GM12878 (cell line): ENCODE measurements around the gene CXCR6. TPM values are rescaled to one million over a fixed set of nuclear protein-coding genes. Genes with fewer than 3 reads are reported as not detected.

Experiments used
- ATAC-seq: fragments of 200-7000 bp; cut with Tn5 transposase; 3 replicates; pipeline ENCODE4 v1.9.1; 2020; ENCODE audit warnings: mild to moderate bottlenecking, moderate library complexity
- BruUV-seq: library from RNA; stranded (reverse); fragments of 400-500 nt; replicated peaks from 2 replicates; lab custom pipeline; 2021; lab: Mats Ljungman, UMichigan
- CTCF ChIA-PET: fragments of 300-600 bp; sonication (Branson Sonifier 250); formaldehyde crosslinking; extraction: SDS; loops from one replicate; lab custom pipeline; 2021; ENCODE audit warnings: inconsistent platforms; lab: Yijun Ruan, JAX
- POLR2A ChIA-PET: fragments of 350-600 bp; formaldehyde crosslinking; extraction: SDS; loops from one replicate; lab custom pipeline; 2021; ENCODE audit warnings: inconsistent platforms; lab: Charles Lee
- RAD21 ChIA-PET: fragments of 300-600 bp; sonication (Branson Sonifier 250); formaldehyde crosslinking; loops from one replicate; lab custom pipeline; 2023; ENCODE audit warnings: antibody characterized with exemption; ENCODE audit not compliant: unreplicated experiment; lab: Charles Lee
- SMC1A ChIA-PET: fragments of 300-600 bp; sonication (Branson Sonifier 250); formaldehyde crosslinking; loops from one replicate; lab custom pipeline; 2023; ENCODE audit not compliant: unreplicated experiment, uncharacterized antibody; lab: Charles Lee
- DNase-seq: peaks from one replicate; pipeline ENCODE4 v3.0.0-alpha.2; 2011; ENCODE audit warnings: low read depth, low spot score
- FAIRE-seq: peaks from 3 replicates; lab custom pipeline; 2011; peaks lifted over from hg19 to GRCh38; lab: Jason Lieb, UNC
- H2AFZ ChIP-seq: 2 replicates; pipeline ENCODE4 v1.6.0; 2011; ENCODE audit warnings: low read depth, low read length, control low read depth; ENCODE audit not compliant: control insufficient read depth
- H3K27ac ChIP-seq: 2 replicates; pipeline ENCODE4 v1.5.1; 2011; ENCODE audit warnings: control low read depth; ENCODE audit not compliant: control insufficient read depth, insufficient read depth
- H3K27me3 ChIP-seq, 2 experiments: replicated peaks in 1 of 2; 2 replicates each; pipeline versions ENCODE4 v1.6.0 to v1.6.1; 2011; ENCODE audit warnings: low read length in 1 of 2; ENCODE audit not compliant: control insufficient read depth in 2 of 2, insufficient read depth in 2 of 2
- H3K36me3 ChIP-seq, 2 experiments: 2 replicates each; pipeline ENCODE4 v1.5.1; 2011; ENCODE audit warnings: low read length in 1 of 2; ENCODE audit not compliant: control insufficient read depth in 2 of 2, insufficient read depth in 2 of 2
- H3K4me1 ChIP-seq: 2 replicates; pipeline ENCODE4 v1.6.1; 2011; ENCODE audit warnings: mild to moderate bottlenecking, low read length, moderate library complexity, mixed read lengths; ENCODE audit not compliant: control insufficient read depth, insufficient read depth
- H3K4me2 ChIP-seq: 2 replicates; pipeline ENCODE4 v1.6.0; 2011; ENCODE audit warnings: control low read depth; ENCODE audit not compliant: control insufficient read depth, insufficient read depth
- H3K4me3 ChIP-seq: fragments of 200-600 bp; sonication (generic); 2 replicates; pipeline ENCODE4 v1.5.1; 2016
- H3K79me2 ChIP-seq: 2 replicates; pipeline ENCODE4 v1.6.0; 2011; ENCODE audit warnings: low read length; ENCODE audit not compliant: control insufficient read depth, insufficient read depth
- H3K9ac ChIP-seq: 2 replicates; pipeline ENCODE4 v1.8.0; 2011; ENCODE audit warnings: low read length, control low read depth, mixed read lengths; ENCODE audit not compliant: control insufficient read depth, insufficient read depth
- H3K9me3 ChIP-seq: replicated peaks from 3 replicates; pipeline ENCODE4 v1.5.1; 2011; ENCODE audit warnings: mild to moderate bottlenecking, low read length; ENCODE audit not compliant: control insufficient read depth, insufficient read depth
- H4K20me1 ChIP-seq: 2 replicates; pipeline ENCODE4 v1.6.0; 2011; ENCODE audit not compliant: control insufficient read depth, insufficient read depth
- ASH2L ChIP-seq: fragments of 300-600, 200-600 bp; sonication (generic); IDR thresholded peaks from 2 replicates; pipeline ENCODE4 v1.6.1; 2017; ENCODE audit warnings: low read depth, mild to moderate bottlenecking, borderline replicate concordance
- BCL11A ChIP-seq: IDR thresholded peaks from 2 replicates; pipeline ENCODE4 v1.6.1; 2011; ENCODE audit warnings: low read depth, low read length
- BCL3 ChIP-seq: IDR thresholded peaks from 2 replicates; pipeline ENCODE4 v1.6.1; 2011; ENCODE audit warnings: borderline replicate concordance, low read depth, mild to moderate bottlenecking, moderate library complexity, low read length; ENCODE audit not compliant: insufficient read depth, poor library complexity, severe bottlenecking
- FOXM1 ChIP-seq: IDR thresholded peaks from 2 replicates; pipeline ENCODE4 v1.6.1; 2012; ENCODE audit warnings: low read depth, mild to moderate bottlenecking, inconsistent platforms, low read length, moderate library complexity
- GATAD2B ChIP-seq: fragments of 450-650 bp; conservative IDR thresholded peaks from 2 replicates; pipeline ENCODE4 v1.6.1; 2017; ENCODE audit warnings: low read depth, mild to moderate bottlenecking, moderate library complexity
- IKZF2 ChIP-seq, 2 experiments: fragments of 450-650 bp; IDR thresholded peaks; 2 replicates each; pipeline ENCODE4 v1.6.1; 2017; ENCODE audit warnings: mild to moderate bottlenecking in 2 of 2, moderate library complexity in 2 of 2
- MEF2A ChIP-seq: IDR thresholded peaks from 2 replicates; pipeline ENCODE4 v1.6.1; 2011; ENCODE audit warnings: low read depth, mild to moderate bottlenecking, low read length, moderate library complexity; ENCODE audit not compliant: insufficient read depth
- SMC3 ChIP-seq: IDR thresholded peaks from 2 replicates; pipeline ENCODE4 v1.6.1; 2011; ENCODE audit warnings: low read length, improper control_type of control experiment, borderline replicate concordance
- SRF ChIP-seq, 2 experiments: IDR thresholded peaks; 2 replicates each; pipeline ENCODE4 v1.6.1; 2011; ENCODE audit warnings: low read depth in 2 of 2, low read length in 2 of 2, mild to moderate bottlenecking in 1 of 2, moderate library complexity in 1 of 2
- TARDBP ChIP-seq: IDR thresholded peaks from 2 replicates; pipeline ENCODE4 v1.6.1; 2016; ENCODE audit warnings: borderline replicate concordance
- TCF12 ChIP-seq: IDR thresholded peaks from 2 replicates; pipeline ENCODE4 v1.6.1; 2011; ENCODE audit warnings: low read depth, mild to moderate bottlenecking, low read length
- USF2 ChIP-seq: IDR thresholded peaks from 2 replicates; pipeline ENCODE4 v1.6.1; 2011; ENCODE audit warnings: low read depth, low read length, improper control_type of control experiment, borderline replicate concordance
- YBX1 ChIP-seq: fragments of 450-650 bp; IDR thresholded peaks from 2 replicates; pipeline ENCODE4 v1.6.1; 2016; ENCODE audit warnings: antibody characterized with exemption
- ZNF217 ChIP-seq: fragments of 450-650 bp; IDR thresholded peaks from 2 replicates; pipeline ENCODE4 v1.6.1; 2017; ENCODE audit warnings: antibody characterized with exemption, mild to moderate bottlenecking
- WGBS: methylation state at CpG from one replicate; pipeline ENCODE4 v1.1.6; 2016; ENCODE audit warnings: low lambda C conversion rate; ENCODE audit not compliant: insufficient replicate concordance, insufficient coverage; ENCODE audit errors: missing lambda C conversion rate; 5-methylcytosine and 5-hydroxymethylcytosine counted together
- in situ Hi-C: fragments of 300-500 bp; cut with MboI; formaldehyde crosslinking; loops from 9 replicates; pipeline ENCODE4 v1.14.3; 2018; ENCODE audit warnings: mixed read lengths
- intact Hi-C: fragments of 100-400 bp; cut with micrococcal nuclease; formaldehyde crosslinking; loops from one replicate; pipeline ENCODE4 v1.14.2; 2022; ENCODE audit not compliant: unreplicated experiment
- polyA plus RNA-seq, 11 experiments: library from polyadenylated mRNA; depleted of rRNA in 4 of 11; unstranded in 6 of 11; stranded (reverse) in 5 of 11; fragments of >200 nt; fragmentation: Nextera tagmentation in 4 of 11; fragmentation: Illumina TruSeq in 1 of 11; extraction: Ambion mirVana in 4 of 11; extraction: Trizol in 1 of 11; gene quantifications; 1 replicate in 1 of 11; 2 replicates in 10 of 11; pipeline versions ENCODE4 v1.2.1 to v1.2.3, GENCODE V29; 2011 to 2016; ENCODE audit warnings: inconsistent platforms in 2 of 11, missing spikeins in 2 of 11, low read depth in 1 of 11
- small RNA-seq: library from RNA; depleted of rRNA; stranded (forward); fragments of <200 nt; gene quantifications from one replicate; pipeline ENCODE3, GENCODE V24; 2014
- total RNA-seq, 4 experiments: library from RNA; depleted of rRNA in 3 of 4; stranded (reverse); fragments of >200 nt in 3 of 4; fragmentation: Illumina TruSeq in 1 of 4; extraction: Trizol in 1 of 4; gene quantifications; 2 replicates each; pipeline versions ENCODE4 v1.2.1 to v1.2.3, GENCODE V29; 2013 to 2021

CXCR6 gene
- total and polyA plus RNA-seq, 10 of the 15 experiments (the other 5 are each of a cell fraction or from before 2014, with no cell fraction given): 0.04 to 0.20 (median 0.12) TPM; not detected in 5

GRCh38 chr3:45997942-45998341, 54.7 kb downstream of the CXCR6 start:
- TF ChIP-seq ZNF217 (no peak), YBX1 (no peak), SMC3 (no peak), TARDBP (no peak), IKZF2 (IDR thresholded peaks at IDR 0.05) (no peak), GATAD2B (no peak), BCL3 (no peak), BCL11A (no peak), USF2 (no peak), SRF (IDR thresholded peaks at IDR 0.05; ENCODE audit: low read depth in 2 of 2, low read length in 2 of 2) (no peak), MEF2A (no peak), ASH2L (no peak), TCF12 (no peak), FOXM1 (no peak)
- H3K27ac ChIP-seq: no peak overlapping the region
- ChIA-PET SMC1A (interaction anchor here (1.9 kb wide), 1 partner anchor 90 kb away, joined by 5 read pairs; no protein-coding TSS in a partner anchor), CTCF (interaction anchor here (1.1 to 2.6 kb wide), 4 partner anchors 27 to 80 kb away, joined by 3 to 15 read pairs (median 6); no protein-coding TSS in a partner anchor), POLR2A (no interaction called here), RAD21 (interaction anchor here (1.7 kb wide), 1 partner anchor 79 kb away, joined by 5 read pairs; no protein-coding TSS in a partner anchor)
- ATAC-seq: no peak
- 25% methylated on average over 2 of the region's 2 CpGs for WGBS
- no peaks in the 10 kb centered on the region for H3K9me3 ChIP-seq
- intact Hi-C loops: no loop called here
- H3K4me2 ChIP-seq: no peak overlapping the region
- H3K4me1 ChIP-seq: peaks cover 18% of the 10 kb centered on the region
- no peaks in the 10 kb centered on the region for H3K36me3 ChIP-seq
- in situ Hi-C loops: no loop called here
- H4K20me1 ChIP-seq: no peaks in the 10 kb centered on the region
- BruUV-seq: no TSS peak
- DNase-seq: no peak
- no peaks in the 10 kb centered on the region for H3K27me3 ChIP-seq
- no peak for FAIRE-seq
- H3K4me3 ChIP-seq: no peak overlapping the region
- no peak overlapping the region for H3K9ac ChIP-seq
- peaks cover 16% of the 10 kb centered on the region for H3K79me2 ChIP-seq
- no peak overlapping the region for H2AFZ ChIP-seq

Small RNA genes within 50 kb of the gene (small RNA-seq; reads per million reads assigned to genes)
- gene RF00019: not detected

Other genes with a start within 250 kb of the CXCR6 start
- 1.1 TPM in 2 replicates for gene SLC6A20, start 146.9 kb upstream of the CXCR6 start, total RNA-seq (2014; rRNA removed)
- 0.89 and 1.4 TPM in 2 replicates for gene SLC6A20, start 146.9 kb upstream of the CXCR6 start, total RNA-seq (2014; rRNA removed; fragmentation: Illumina TruSeq; extraction: Trizol)
- 1.5 and 3.5 TPM in 2 replicates for gene SLC6A20, start 146.9 kb upstream of the CXCR6 start, total RNA-seq (2021)
- 2.6 and 4.1 TPM in 2 replicates for gene SLC6A20, start 146.9 kb upstream of the CXCR6 start, polyA plus RNA-seq (2011; rRNA removed)
- 0.89 and 1.3 TPM in 2 replicates for gene SLC6A20, start 146.9 kb upstream of the CXCR6 start, polyA plus RNA-seq (2014; fragmentation: Illumina TruSeq; extraction: Trizol)
- under 1 TPM; 0.45 to 0.66 TPM for gene SLC6A20, start 146.9 kb upstream of the CXCR6 start, polyA plus RNA-seq (2014; fragmentation: Nextera tagmentation; extraction: Ambion mirVana)
- 1.8 and 2.7 TPM in 2 replicates for gene SLC6A20, start 146.9 kb upstream of the CXCR6 start, polyA plus RNA-seq (2014; rRNA removed)
- 1 to 10 TPM in 1 of 2 experiments, under 1 TPM in 1; 0.31 to 1.1 TPM for gene SLC6A20, start 146.9 kb upstream of the CXCR6 start, polyA plus RNA-seq (2016; fragmentation: Nextera tagmentation; extraction: Ambion mirVana)
- 10.3 and 15.3 TPM in 2 replicates for gene LZTFL1, start 101.3 kb upstream of the CXCR6 start, total RNA-seq (2014; rRNA removed)
- gene LZTFL1, start 101.3 kb upstream of the CXCR6 start, total RNA-seq (2014; rRNA removed; fragmentation: Illumina TruSeq; extraction: Trizol): 16.5 and 16.9 TPM in 2 replicates
- gene LZTFL1, start 101.3 kb upstream of the CXCR6 start, total RNA-seq (2021): 11.3 and 13.0 TPM in 2 replicates
- 74.1 and 78.7 TPM in 2 replicates for gene LZTFL1, start 101.3 kb upstream of the CXCR6 start, polyA plus RNA-seq (2011; rRNA removed)
- gene LZTFL1, start 101.3 kb upstream of the CXCR6 start, polyA plus RNA-seq (2014; fragmentation: Illumina TruSeq; extraction: Trizol): 21.0 and 23.7 TPM in 2 replicates
- gene LZTFL1, start 101.3 kb upstream of the CXCR6 start, polyA plus RNA-seq (2014; fragmentation: Nextera tagmentation; extraction: Ambion mirVana): 10 to 100 TPM in 1 of 2 experiments, 1 to 10 TPM in 1; 10.0 to 10.8 TPM
- gene LZTFL1, start 101.3 kb upstream of the CXCR6 start, polyA plus RNA-seq (2014; rRNA removed): 14.3 and 17.4 TPM in 2 replicates
- 10 to 100 TPM in 1 of 2 experiments, 1 to 10 TPM in 1; 9.8 to 10.8 TPM for gene LZTFL1, start 101.3 kb upstream of the CXCR6 start, polyA plus RNA-seq (2016; fragmentation: Nextera tagmentation; extraction: Ambion mirVana)
- gene CCR9, start 56.9 kb upstream of the CXCR6 start, total RNA-seq (2014; rRNA removed): 2.6 and 2.9 TPM in 2 replicates
- gene CCR9, start 56.9 kb upstream of the CXCR6 start, total RNA-seq (2014; rRNA removed; fragmentation: Illumina TruSeq; extraction: Trizol): 2.3 TPM in 2 replicates
- 1.8 and 2.3 TPM in 2 replicates for gene CCR9, start 56.9 kb upstream of the CXCR6 start, total RNA-seq (2021)
- 0.05 and 0.09 TPM in 2 replicates for gene CCR9, start 56.9 kb upstream of the CXCR6 start, polyA plus RNA-seq (2011; rRNA removed)
- gene CCR9, start 56.9 kb upstream of the CXCR6 start, polyA plus RNA-seq (2014; fragmentation: Illumina TruSeq; extraction: Trizol): 3.0 and 3.6 TPM in 2 replicates
- gene CCR9, start 56.9 kb upstream of the CXCR6 start, polyA plus RNA-seq (2014; fragmentation: Nextera tagmentation; extraction: Ambion mirVana): 1 to 10 TPM; 3.1 to 3.9 TPM
- 1.5 and 2.4 TPM in 2 replicates for gene CCR9, start 56.9 kb upstream of the CXCR6 start, polyA plus RNA-seq (2014; rRNA removed)
- gene CCR9, start 56.9 kb upstream of the CXCR6 start, polyA plus RNA-seq (2016; fragmentation: Nextera tagmentation; extraction: Ambion mirVana): under 1 TPM; 0.52 to 0.77 TPM
- gene FYCO1, start 52.4 kb downstream of the CXCR6 start, total RNA-seq (2014; rRNA removed): 4.9 and 6.6 TPM in 2 replicates
- 6.5 and 8.5 TPM in 2 replicates for gene FYCO1, start 52.4 kb downstream of the CXCR6 start, total RNA-seq (2014; rRNA removed; fragmentation: Illumina TruSeq; extraction: Trizol)
- 8.4 and 8.6 TPM in 2 replicates for gene FYCO1, start 52.4 kb downstream of the CXCR6 start, total RNA-seq (2021)
- 5.6 and 7.1 TPM in 2 replicates for gene FYCO1, start 52.4 kb downstream of the CXCR6 start, polyA plus RNA-seq (2011; rRNA removed)
- gene FYCO1, start 52.4 kb downstream of the CXCR6 start, polyA plus RNA-seq (2014; fragmentation: Illumina TruSeq; extraction: Trizol): 6.9 and 7.8 TPM in 2 replicates
- gene FYCO1, start 52.4 kb downstream of the CXCR6 start, polyA plus RNA-seq (2014; fragmentation: Nextera tagmentation; extraction: Ambion mirVana): 1 to 10 TPM; 1.5 to 2.2 TPM
- gene FYCO1, start 52.4 kb downstream of the CXCR6 start, polyA plus RNA-seq (2014; rRNA removed): 6.6 and 6.9 TPM in 2 replicates
- gene FYCO1, start 52.4 kb downstream of the CXCR6 start, polyA plus RNA-seq (2016; fragmentation: Nextera tagmentation; extraction: Ambion mirVana): 1 to 10 TPM; 2.6 to 3.9 TPM
- gene XCR1, start 84.0 kb downstream of the CXCR6 start, total RNA-seq (2014; rRNA removed): 0.05 and 0.17 TPM in 2 replicates
- 0.09 TPM in 2 replicates for gene XCR1, start 84.0 kb downstream of the CXCR6 start, total RNA-seq (2014; rRNA removed; fragmentation: Illumina TruSeq; extraction: Trizol)
- gene XCR1, start 84.0 kb downstream of the CXCR6 start, total RNA-seq (2021): 0.13 and 0.26 TPM in 2 replicates
- gene XCR1, start 84.0 kb downstream of the CXCR6 start, polyA plus RNA-seq (2011; rRNA removed): 0.03 TPM in 2 replicates
- 0.24 and 0.38 TPM in 2 replicates for gene XCR1, start 84.0 kb downstream of the CXCR6 start, polyA plus RNA-seq (2014; fragmentation: Illumina TruSeq; extraction: Trizol)
- gene XCR1, start 84.0 kb downstream of the CXCR6 start, polyA plus RNA-seq (2014; fragmentation: Nextera tagmentation; extraction: Ambion mirVana): under 1 TPM; 0.02 to 0.05 TPM
- gene XCR1, start 84.0 kb downstream of the CXCR6 start, polyA plus RNA-seq (2014; rRNA removed): 0.16 and 0.29 TPM in 2 replicates
- gene XCR1, start 84.0 kb downstream of the CXCR6 start, polyA plus RNA-seq (2016; fragmentation: Nextera tagmentation; extraction: Ambion mirVana): not detected